Measurements from ENCODE around the gene ZNF514.

The ZNF514 gene

GRCh38 chr2:95166065-95166763, 6.6 kb upstream of the ZNF514 start:
- no peak for TF ChIP-seq CTCF (conservative IDR thresholded peaks at IDR 0.05; ENCODE audit: low read depth, low read length)
- no peak for DNase-seq (ENCODE audit: low read depth)
- H3K4me3 ChIP-seq (ENCODE audit: low read length): peak overlapping the region; percentile 97

- H3K4me3 ChIP-seq (ENCODE audit: low read length): peak within 1 kb of the TSS; percentile 97
- peak; percentile 91 for DNase-seq (ENCODE audit: low read depth)
- TF ChIP-seq CTCF (conservative IDR thresholded peaks at IDR 0.05; ENCODE audit: low read depth, low read length): no peak
Measured at GRCh38 chr2:95165371-95166064, 5.9 kb upstream of the ZNF514 start, which contains the start of gene ZNF2. ZNF2 (plus strand) TSS chr2:95165809; CDS start chr2:95176227, 10,418 bp downstream.

GRCh38 chr2:95165030-95165370, 5.4 kb upstream of the ZNF514 start:
- no peak for TF ChIP-seq CTCF (conservative IDR thresholded peaks at IDR 0.05; ENCODE audit: low read depth, low read length)
- no peak for DNase-seq (ENCODE audit: low read depth)
- H3K4me3 ChIP-seq (ENCODE audit: low read length): peak overlapping the region; percentile 97

GRCh38 chr2:95158891-95159619, 593 bp downstream of the ZNF514 start:
- H3K4me3 ChIP-seq (ENCODE audit: low read length): peak overlapping the region; percentile 73
- TF ChIP-seq CTCF (conservative IDR thresholded peaks at IDR 0.05; ENCODE audit: low read depth, low read length): no peak
- DNase-seq (ENCODE audit: low read depth): no peak

- DNase-seq (ENCODE audit: low read depth): no peak
- no peak for TF ChIP-seq CTCF (conservative IDR thresholded peaks at IDR 0.05; ENCODE audit: low read depth, low read length)
- H3K4me3 ChIP-seq (ENCODE audit: low read length): peak overlapping the region; percentile 73
Measured at GRCh38 chr2:95158441-95158840, 1.2 kb downstream of the ZNF514 start.

GRCh38 chr2:95149397-95149984, 10.2 kb downstream of the ZNF514 start:
- H3K4me3 ChIP-seq (ENCODE audit: low read length): no peak overlapping the region
- no peak for TF ChIP-seq CTCF (conservative IDR thresholded peaks at IDR 0.05; ENCODE audit: low read depth, low read length)
- no peak for DNase-seq (ENCODE audit: low read depth)

Measured in retinal pigment epithelial cell (primary cell).